GM23338 (cell line): ENCODE data around the gene GSG1L. TPM values are rescaled to one million over a fixed set of nuclear protein-coding genes. Genes with fewer than 3 reads are reported as not detected.

ENCODE experiments used
- ATAC-seq: fragments of 200-7000 bp; cut with Tn5 transposase; 3 replicates; pipeline ENCODE4 v1.9.1; 2020
- DNase-seq: peaks from one replicate; pipeline ENCODE4 v3.0.0-alpha.2; 2015; ENCODE audit warnings: low spot score
- H2AFZ ChIP-seq: fragments of 200-600 bp; sonication (generic); 2 replicates; pipeline ENCODE4 v1.8.0; 2016; ENCODE audit warnings: antibody characterized with exemption, mild to moderate bottlenecking, moderate library complexity
- H3F3A ChIP-seq: fragments of 200-600 bp; sonication (generic); replicated peaks from 2 replicates; pipeline ENCODE4 v1.8.0; 2017; ENCODE audit warnings: antibody characterized with exemption, mixed run types, low read depth
- H3K27ac ChIP-seq: fragments of 200-600 bp; sonication (generic); 2 replicates; pipeline ENCODE4 v1.6.1; 2016; ENCODE audit warnings: low read depth
- H3K27me3 ChIP-seq: fragments of 200-600 bp; sonication (generic); 2 replicates; pipeline ENCODE4 v1.8.0; 2016; ENCODE audit warnings: mild to moderate bottlenecking, mixed run types, moderate library complexity; ENCODE audit not compliant: insufficient read depth
- H3K36me3 ChIP-seq: fragments of 200-600 bp; sonication (generic); 2 replicates; pipeline ENCODE4 v1.8.0; 2016; ENCODE audit warnings: mild to moderate bottlenecking; ENCODE audit not compliant: insufficient read depth
- H3K4me1 ChIP-seq: fragments of 200-600 bp; sonication (generic); 2 replicates; pipeline ENCODE4 v1.8.0; 2016; ENCODE audit warnings: mild to moderate bottlenecking, moderate library complexity; ENCODE audit not compliant: insufficient read depth
- H3K4me2 ChIP-seq: fragments of 200-600 bp; sonication (generic); 2 replicates; pipeline ENCODE4 v1.7.1; 2017; ENCODE audit warnings: mixed run types
- H3K4me3 ChIP-seq: fragments of 200-600 bp; sonication (generic); 2 replicates; pipeline ENCODE4 v1.6.1; 2016; ENCODE audit warnings: mixed run types
- H3K79me2 ChIP-seq: fragments of 200-600 bp; sonication (generic); replicated peaks from 2 replicates; pipeline ENCODE4 v1.8.0; 2017; ENCODE audit warnings: mild to moderate bottlenecking; ENCODE audit not compliant: insufficient read depth
- H3K9me2 ChIP-seq: fragments of 200-600 bp; sonication (generic); 2 replicates; pipeline ENCODE4 v1.8.0; 2017; ENCODE audit not compliant: insufficient read depth
- H4K20me1 ChIP-seq: fragments of 200-600 bp; sonication (generic); replicated peaks from 2 replicates; pipeline ENCODE4 v1.8.0; 2017; ENCODE audit warnings: mild to moderate bottlenecking; ENCODE audit not compliant: insufficient read depth
- H3K27ac Mint-ChIP-seq: 2 replicates; pipeline ENCODE4 v1.8.0; 2020; ENCODE audit warnings: inconsistent platforms, mild to moderate bottlenecking, moderate library complexity, mixed read lengths
- H3K27me3 Mint-ChIP-seq: 3 replicates; pipeline ENCODE4 v1.8.0; 2022; ENCODE audit warnings: low read depth, mild to moderate bottlenecking, moderate library complexity, mixed read lengths, inconsistent platforms; ENCODE audit not compliant: insufficient read depth, poor library complexity
- H3K36me3 Mint-ChIP-seq: 3 replicates; pipeline ENCODE4 v1.8.0; 2021; ENCODE audit warnings: low read depth, mild to moderate bottlenecking, inconsistent platforms, moderate library complexity, mixed read lengths
- H3K4me1 Mint-ChIP-seq: 3 replicates; pipeline ENCODE4 v1.8.0; 2020; ENCODE audit warnings: mild to moderate bottlenecking, inconsistent platforms, mixed read lengths
- H3K4me3 Mint-ChIP-seq: 3 replicates; pipeline ENCODE4 v1.8.0; 2021; ENCODE audit warnings: moderate library complexity, mild to moderate bottlenecking, inconsistent platforms, mixed read lengths
- H3K9me3 Mint-ChIP-seq: 3 replicates; pipeline ENCODE4 v1.8.0; 2020; ENCODE audit warnings: moderate library complexity, mild to moderate bottlenecking, inconsistent platforms, mixed read lengths
- CREB1 ChIP-seq: fragments of 250-450 bp; sonication (Bioruptor Pico); IDR thresholded peaks from 2 replicates; pipeline ENCODE4 v1.5.0; 2020; ENCODE audit warnings: low read depth, mild to moderate bottlenecking, moderate library complexity
- EZH2 ChIP-seq: fragments of 200-600 bp; sonication (generic); IDR thresholded peaks from one replicate; pipeline ENCODE4 v1.8.0; 2017; ENCODE audit warnings: antibody characterized with exemption, mild to moderate bottlenecking, low read depth; ENCODE audit not compliant: unreplicated experiment
- JUNB ChIP-seq: IDR thresholded peaks from one replicate; pipeline ENCODE4 v1.6.1; 2016; ENCODE audit warnings: antibody characterized with exemption; ENCODE audit not compliant: unreplicated experiment
- NANOG ChIP-seq: IDR thresholded peaks from 2 replicates; pipeline ENCODE4 v1.6.1; 2016; ENCODE audit warnings: antibody characterized with exemption, borderline replicate concordance
- POLR2AphosphoS5 ChIP-seq: IDR thresholded peaks from 2 replicates; pipeline ENCODE4 v1.6.1; 2016; ENCODE audit warnings: antibody characterized with exemption, low read depth
- ZNF114 ChIP-seq: fragments of 250-450 bp; sonication (Bioruptor Pico); IDR thresholded peaks from 2 replicates; pipeline ENCODE4 v1.5.0; 2020; ENCODE audit warnings: mild to moderate bottlenecking, moderate library complexity
- ZNF331 ChIP-seq: fragments of 250-450 bp; sonication (Bioruptor Pico); IDR thresholded peaks from 2 replicates; pipeline ENCODE4 v1.5.0; 2020; ENCODE audit warnings: low read depth, mild to moderate bottlenecking, moderate library complexity
- polyA plus RNA-seq: library from polyadenylated mRNA; unstranded; fragments of >200 nt; fragmentation: Nextera tagmentation; extraction: Ambion mirVana; gene quantifications from 2 replicates; pipeline ENCODE4 v1.2.1, GENCODE V29; 2016
- total RNA-seq: library from RNA; depleted of rRNA; stranded (reverse); fragments of >200 nt; shearing (Covaris generic); gene quantifications from 2 replicates; pipeline ENCODE4 v1.2.3, GENCODE V29; 2014
- TF ChIP-seq, protein P1 (sequence below): IDR thresholded peaks from one replicate; pipeline ENCODE4 v1.6.1; 2018; ENCODE audit warnings: antibody characterized with exemption; ENCODE audit not compliant: unreplicated experiment
- TF ChIP-seq, protein P2 (sequence below), 2 experiments: fragments of 200-600 bp in 1 of 2; sonication (generic) in 1 of 2; conservative IDR thresholded peaks; 2 replicates each; pipeline versions ENCODE4 v1.5.1 to v1.6.1; 2016 to 2017; ENCODE audit warnings: antibody characterized with exemption in 2 of 2, low read depth in 2 of 2, mild to moderate bottlenecking in 2 of 2, moderate library complexity in 1 of 2

GSG1L gene
- total and polyA plus RNA-seq, 2 experiments from 2014 or later = 0.36 to 0.63 TPM

DNA sequence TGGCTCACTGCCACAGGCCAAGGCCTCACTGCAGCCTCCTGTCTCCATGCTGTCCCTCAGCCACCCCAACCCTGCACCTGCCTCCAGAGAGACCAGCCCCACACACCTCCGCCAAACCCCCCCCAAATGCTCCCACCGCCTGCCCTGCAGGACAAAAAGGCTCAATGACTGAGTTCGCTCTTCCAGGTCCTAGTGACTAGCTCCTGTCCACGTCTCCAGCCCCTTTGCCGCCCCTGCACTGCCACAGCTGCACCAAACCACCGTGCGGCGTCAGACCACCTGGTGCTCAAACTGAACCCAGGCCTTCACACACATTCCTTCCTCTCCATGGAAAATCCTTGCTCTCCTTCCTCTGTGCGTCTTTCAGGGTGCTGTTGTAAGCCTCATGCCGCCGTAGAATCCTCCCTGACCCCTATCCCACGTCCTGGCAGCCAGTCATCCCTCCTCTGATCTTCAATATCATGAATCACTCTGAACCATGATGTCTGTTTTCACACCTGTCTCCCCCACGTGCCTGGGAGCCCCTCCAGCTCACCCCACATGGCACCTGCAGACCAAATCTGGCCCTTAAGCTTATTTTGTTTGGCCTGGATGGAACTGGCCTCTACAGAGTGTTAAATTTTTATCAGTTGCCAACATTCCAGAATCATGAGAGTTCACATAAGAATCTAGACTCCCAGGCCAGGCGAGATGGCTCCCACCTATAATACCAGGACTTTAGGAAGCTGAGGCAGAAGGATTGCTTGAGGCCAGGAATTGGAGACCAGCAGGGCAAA, 4.3 kb upstream of the GSG1L start:
- Histone ChIP-seq H3K4me2 (no peak overlapping the region), H3K79me2 (no peaks in the 10 kb centered on the region), H3K36me3 (no peaks in the 10 kb centered on the region), H4K20me1 (no peaks in the 10 kb centered on the region), H3K9me2 (no peaks in the 10 kb centered on the region), H3K4me1 (no peaks in the 10 kb centered on the region), H3K27me3 (peaks cover 28% of the 10 kb centered on the region), H3F3A (no peaks in the 10 kb centered on the region), H3K27ac (no peak overlapping the region), H2AFZ (no peak overlapping the region), H3K4me3 (no peak overlapping the region)
- Mint-ChIP-seq H3K27ac (no peak overlapping the region), H3K9me3 (no peaks in the 10 kb centered on the region), H3K4me3 (no peak overlapping the region), H3K36me3 (no peaks in the 10 kb centered on the region), H3K4me1 (no peaks in the 10 kb centered on the region), H3K27me3 (peaks cover 19% of the 10 kb centered on the region)
- TF ChIP-seq ZNF114 (CRISPR knock-in tag) = no peak
- TF ChIP-seq CREB1 (CRISPR knock-in tag) = no peak
- TF ChIP-seq NANOG = no peak
- TF ChIP-seq EZH2 = no peak
- no peak for TF ChIP-seq ZNF331 (CRISPR knock-in tag)
- TF ChIP-seq, protein P1, sequence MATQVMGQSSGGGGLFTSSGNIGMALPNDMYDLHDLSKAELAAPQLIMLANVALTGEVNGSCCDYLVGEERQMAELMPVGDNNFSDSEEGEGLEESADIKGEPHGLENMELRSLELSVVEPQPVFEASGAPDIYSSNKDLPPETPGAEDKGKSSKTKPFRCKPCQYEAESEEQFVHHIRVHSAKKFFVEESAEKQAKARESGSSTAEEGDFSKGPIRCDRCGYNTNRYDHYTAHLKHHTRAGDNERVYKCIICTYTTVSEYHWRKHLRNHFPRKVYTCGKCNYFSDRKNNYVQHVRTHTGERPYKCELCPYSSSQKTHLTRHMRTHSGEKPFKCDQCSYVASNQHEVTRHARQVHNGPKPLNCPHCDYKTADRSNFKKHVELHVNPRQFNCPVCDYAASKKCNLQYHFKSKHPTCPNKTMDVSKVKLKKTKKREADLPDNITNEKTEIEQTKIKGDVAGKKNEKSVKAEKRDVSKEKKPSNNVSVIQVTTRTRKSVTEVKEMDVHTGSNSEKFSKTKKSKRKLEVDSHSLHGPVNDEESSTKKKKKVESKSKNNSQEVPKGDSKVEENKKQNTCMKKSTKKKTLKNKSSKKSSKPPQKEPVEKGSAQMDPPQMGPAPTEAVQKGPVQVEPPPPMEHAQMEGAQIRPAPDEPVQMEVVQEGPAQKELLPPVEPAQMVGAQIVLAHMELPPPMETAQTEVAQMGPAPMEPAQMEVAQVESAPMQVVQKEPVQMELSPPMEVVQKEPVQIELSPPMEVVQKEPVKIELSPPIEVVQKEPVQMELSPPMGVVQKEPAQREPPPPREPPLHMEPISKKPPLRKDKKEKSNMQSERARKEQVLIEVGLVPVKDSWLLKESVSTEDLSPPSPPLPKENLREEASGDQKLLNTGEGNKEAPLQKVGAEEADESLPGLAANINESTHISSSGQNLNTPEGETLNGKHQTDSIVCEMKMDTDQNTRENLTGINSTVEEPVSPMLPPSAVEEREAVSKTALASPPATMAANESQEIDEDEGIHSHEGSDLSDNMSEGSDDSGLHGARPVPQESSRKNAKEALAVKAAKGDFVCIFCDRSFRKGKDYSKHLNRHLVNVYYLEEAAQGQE = no peak
- TF ChIP-seq POLR2AphosphoS5 = no peak
- DNase-seq (no peak), ATAC-seq (no peak)

DNA sequence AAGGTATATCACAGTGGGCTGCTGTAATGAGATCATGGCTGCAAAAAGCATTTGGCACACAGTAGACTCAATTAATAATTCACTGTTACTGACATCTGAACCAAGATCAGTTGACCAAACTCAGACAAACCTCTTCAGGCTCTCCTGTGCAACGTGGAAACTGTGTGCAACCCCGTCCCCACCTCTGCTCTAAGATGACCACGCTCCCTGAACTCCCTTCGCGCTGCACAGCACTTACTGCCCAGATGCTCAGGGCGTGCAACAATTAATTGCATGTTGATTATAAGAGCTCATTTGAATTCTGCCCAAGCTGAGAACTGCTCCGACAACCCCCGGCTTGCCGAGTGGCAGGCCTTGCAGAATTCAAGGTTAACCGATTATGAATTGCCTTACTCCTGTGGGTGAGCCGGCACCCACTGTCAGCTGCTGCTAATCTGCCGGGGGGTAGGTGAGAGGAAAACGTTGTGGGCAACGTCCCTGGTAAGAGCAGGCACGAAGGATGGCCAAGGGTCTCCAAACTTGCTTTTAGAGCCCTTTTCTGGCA, 1.3 kb upstream of the GSG1L start:
- H3K4me3 ChIP-seq = no peak overlapping the region
- H3K27ac Mint-ChIP-seq = no peak overlapping the region
- H3K79me2 ChIP-seq = no peaks in the 10 kb centered on the region
- H3K4me1 ChIP-seq = no peaks in the 10 kb centered on the region; the same call in 1 of the 2 replicates
- H3K36me3 ChIP-seq = no peaks in the 10 kb centered on the region
- H3F3A ChIP-seq = no peaks in the 10 kb centered on the region
- peaks cover 58% of the 10 kb centered on the region for H3K27me3 ChIP-seq
- no peaks in the 10 kb centered on the region for H3K4me1 Mint-ChIP-seq
- H2AFZ ChIP-seq = no peak overlapping the region
- no peak for DNase-seq
- no peak overlapping the region for H3K4me2 ChIP-seq
- ATAC-seq = no peak
- H3K9me2 ChIP-seq = no peaks in the 10 kb centered on the region
- H3K9me3 Mint-ChIP-seq = no peaks in the 10 kb centered on the region
- H3K27me3 Mint-ChIP-seq = peaks cover 36% of the 10 kb centered on the region
- no peaks in the 10 kb centered on the region for H3K36me3 Mint-ChIP-seq
- peak overlapping the region; percentile 35; the same call in 2 of the 3 replicates for H3K4me3 Mint-ChIP-seq
- no peaks in the 10 kb centered on the region for H4K20me1 ChIP-seq
- no peak overlapping the region for H3K27ac ChIP-seq
- TF ChIP-seq ZNF331 (CRISPR knock-in tag) (no peak), JUNB (no peak)
- TF ChIP-seq, protein P2, sequence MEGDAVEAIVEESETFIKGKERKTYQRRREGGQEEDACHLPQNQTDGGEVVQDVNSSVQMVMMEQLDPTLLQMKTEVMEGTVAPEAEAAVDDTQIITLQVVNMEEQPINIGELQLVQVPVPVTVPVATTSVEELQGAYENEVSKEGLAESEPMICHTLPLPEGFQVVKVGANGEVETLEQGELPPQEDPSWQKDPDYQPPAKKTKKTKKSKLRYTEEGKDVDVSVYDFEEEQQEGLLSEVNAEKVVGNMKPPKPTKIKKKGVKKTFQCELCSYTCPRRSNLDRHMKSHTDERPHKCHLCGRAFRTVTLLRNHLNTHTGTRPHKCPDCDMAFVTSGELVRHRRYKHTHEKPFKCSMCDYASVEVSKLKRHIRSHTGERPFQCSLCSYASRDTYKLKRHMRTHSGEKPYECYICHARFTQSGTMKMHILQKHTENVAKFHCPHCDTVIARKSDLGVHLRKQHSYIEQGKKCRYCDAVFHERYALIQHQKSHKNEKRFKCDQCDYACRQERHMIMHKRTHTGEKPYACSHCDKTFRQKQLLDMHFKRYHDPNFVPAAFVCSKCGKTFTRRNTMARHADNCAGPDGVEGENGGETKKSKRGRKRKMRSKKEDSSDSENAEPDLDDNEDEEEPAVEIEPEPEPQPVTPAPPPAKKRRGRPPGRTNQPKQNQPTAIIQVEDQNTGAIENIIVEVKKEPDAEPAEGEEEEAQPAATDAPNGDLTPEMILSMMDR (conservative IDR thresholded peaks at IDR 0.05; ENCODE audit: low read depth in 2 of 2) = no peak
- TF ChIP-seq, protein P1 = no peak
